Left ventricle myocardium inferior (tissue), 1 donor: ENCODE results near the gene L2HGDH. TPM values are rescaled to one million over a fixed set of nuclear protein-coding genes. Genes with fewer than 3 reads are reported as not detected.
"Not testable (repeated sequence)": the region's sequence is repeated elsewhere in the genome, so short reads cannot be mapped to it uniquely, and the experiment has no call there.

Experiments
- DNase-seq: peaks from one replicate; pipeline ENCODE4 v3.0.0-alpha.2; 2020
- H3K27ac ChIP-seq: fragments of 200-600 bp; replicated peaks from 2 replicates; pipeline ENCODE4 v1.8.0; 2021
- H3K27me3 ChIP-seq: fragments of 200-600 bp; 2 replicates; pipeline ENCODE4 v1.8.0; 2021; ENCODE audit warnings: low read depth
- H3K36me3 ChIP-seq: fragments of 200-600 bp; 2 replicates; pipeline ENCODE4 v1.8.0; 2021
- H3K4me1 ChIP-seq: fragments of 200-600 bp; 2 replicates; pipeline ENCODE4 v1.8.0; 2021
- H3K4me3 ChIP-seq: fragments of 200-600 bp; 2 replicates; pipeline ENCODE4 v1.8.0; 2021; ENCODE audit warnings: mild to moderate bottlenecking, moderate library complexity
- H3K9me3 ChIP-seq: fragments of 200-600 bp; replicated peaks from 2 replicates; pipeline ENCODE4 v1.8.0; 2021
- CTCF ChIP-seq: fragments of 200-600 bp; IDR thresholded peaks from 2 replicates; pipeline ENCODE4 v1.8.0; 2021; ENCODE audit warnings: antibody characterized with exemption, mild to moderate bottlenecking, borderline replicate concordance
- intact Hi-C: fragments of 100-400 bp; cut with micrococcal nuclease; formaldehyde crosslinking; loops from one replicate; pipeline ENCODE4 v1.11.0; 2022
- total RNA-seq: library from RNA; stranded (reverse); fragmentation: NEBNext Ultra II Directional; extraction: Animal tissue kit (Norgen Biotek cat#: 25700); gene quantifications from one replicate; pipeline ENCODE4 v1.2.1, GENCODE V29; 2021
- donor health status: DM: no; HTN: yes; CAD: no; lungs with severe emphysema.

L2HGDH gene
- total RNA-seq, 1 donor from 2014 or later, result 11.3 TPM

DNA sequence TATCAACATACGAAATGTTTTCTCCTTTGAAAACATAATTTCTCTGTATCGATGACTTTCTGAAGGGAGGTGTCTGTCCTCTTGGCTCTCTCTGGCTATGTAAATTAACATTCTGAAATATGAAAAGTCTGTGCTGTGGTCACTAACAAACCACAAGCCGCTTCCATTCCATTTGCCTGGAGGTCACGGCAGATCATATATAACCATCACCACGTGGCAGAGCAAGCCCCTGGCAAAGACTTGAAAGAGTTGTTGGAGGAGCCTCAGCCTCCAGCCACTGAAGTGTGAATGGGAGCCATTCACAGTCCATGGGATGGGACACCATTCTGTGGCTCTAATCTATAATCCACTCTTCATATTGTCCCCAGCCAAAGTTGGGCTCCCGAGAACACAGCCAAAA, 45.1 kb upstream of the L2HGDH start:
- peaks cover 7% of the 10 kb centered on the region for H3K36me3 ChIP-seq
- H3K4me1 ChIP-seq, result no peaks in the 10 kb centered on the region
- H3K4me3 ChIP-seq, result no peak overlapping the region
- DNase-seq, result no peak
- no peak for TF ChIP-seq CTCF
- no peaks in the 10 kb centered on the region for H3K27me3 ChIP-seq
- intact Hi-C loops, result no loop called here
- H3K9me3 ChIP-seq, result no peaks in the 10 kb centered on the region
- no peak overlapping the region for H3K27ac ChIP-seq

GRCh38 chr14:50356283-50356682, 44.3 kb upstream of the L2HGDH start:
- DNase-seq, H3K4me1 ChIP-seq, H3K27ac ChIP-seq, H3K9me3 ChIP-seq, H3K27me3 ChIP-seq, H3K36me3 ChIP-seq, H3K4me3 ChIP-seq, intact Hi-C loops: not testable (repeated sequence)

DNA sequence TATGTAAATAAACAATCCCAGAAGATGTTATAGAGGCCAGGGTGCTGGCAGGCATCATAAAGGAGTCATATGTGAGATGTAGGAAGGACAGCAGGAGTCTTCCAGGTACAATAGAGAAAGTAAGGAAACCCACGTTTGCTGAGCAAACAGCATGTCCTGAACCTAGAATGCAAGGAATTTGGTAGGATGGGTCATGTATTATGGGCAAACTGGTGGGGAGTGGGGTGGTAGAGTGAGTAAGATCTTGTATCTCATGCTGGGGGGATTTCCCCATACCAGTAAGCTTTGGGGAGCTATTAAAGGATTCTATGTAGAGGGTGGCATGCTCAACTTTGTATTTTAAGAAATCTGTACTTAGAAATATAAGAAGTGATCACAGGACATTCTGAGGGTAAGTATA, 43.7 kb upstream of the L2HGDH start:
- Histone ChIP-seq H3K4me1 (peaks cover 6% of the 10 kb centered on the region), H3K4me3 (no peak overlapping the region), H3K9me3 (no peaks in the 10 kb centered on the region), H3K27me3 (no peaks in the 10 kb centered on the region), H3K36me3 (peaks cover 7% of the 10 kb centered on the region), H3K27ac (no peak overlapping the region)
- intact Hi-C loops, result no loop called here
- TF ChIP-seq CTCF, result no peak
- DNase-seq, result no peak

- Histone ChIP-seq H3K27me3 (no peaks in the 10 kb centered on the region), H3K27ac (no peak overlapping the region), H3K36me3 (peaks cover 7% of the 10 kb centered on the region), H3K4me1 (peaks cover 6% of the 10 kb centered on the region), H3K4me3 (no peak overlapping the region), H3K9me3 (no peaks in the 10 kb centered on the region)
- DNase-seq, result no peak
- no peak for TF ChIP-seq CTCF
- intact Hi-C loops, result no loop called here
Observed at GRCh38 chr14:50354527-50354926, 42.5 kb upstream of the L2HGDH start.

- DNase-seq, result no peak
- H3K27ac ChIP-seq, result no peak overlapping the region
- H3K36me3 ChIP-seq, result peaks cover 4% of the 10 kb centered on the region
- no peaks in the 10 kb centered on the region for H3K27me3 ChIP-seq
- no peak for TF ChIP-seq CTCF
- intact Hi-C loops, result no loop called here
- peaks cover 8% of the 10 kb centered on the region for H3K4me1 ChIP-seq
- H3K9me3 ChIP-seq, result no peaks in the 10 kb centered on the region
- H3K4me3 ChIP-seq, result no peak overlapping the region
Observed at GRCh38 chr14:50353126-50353525, 41.1 kb upstream of the L2HGDH start.

- no peaks in the 10 kb centered on the region for H3K27me3 ChIP-seq
- H3K27ac ChIP-seq, result no peak overlapping the region
Observed at GRCh38 chr14:50352584-50352983, 40.6 kb upstream of the L2HGDH start.

More at GRCh38 chr14:50352584-50352983, 40.6 kb upstream of the L2HGDH start:
- TF ChIP-seq CTCF, result no peak
- no peak for DNase-seq
- Histone ChIP-seq H3K4me3 (no peak overlapping the region), H3K9me3 (no peaks in the 10 kb centered on the region), H3K36me3 (no peaks in the 10 kb centered on the region), H3K4me1 (peaks cover 13% of the 10 kb centered on the region)
- intact Hi-C loops, result no loop called here
